Activated CD4-positive, alpha-beta T cell treated with anti-CD3 and anti-CD28 coated beads for 36 hours (primary cell): Measurements from ENCODE around the gene ROBO2. TPM values are rescaled to one million over a fixed set of nuclear protein-coding genes. Genes with fewer than 3 reads are reported as not detected.

Source experiments
- ATAC-seq: fragments of 200-7000 bp; cut with Tn5 transposase; one replicate; pipeline ENCODE4 v1.10.0; 2021; ENCODE audit warnings: mild to moderate bottlenecking, moderate library complexity
- CTCF ChIA-PET: fragments of 350-600 bp; sonication (Branson Sonifier 250); formaldehyde crosslinking; loops from one replicate; lab custom pipeline; 2021; ENCODE audit warnings: antibody characterized with exemption; lab: Charles Lee
- POLR2A ChIA-PET: fragments of 350-600 bp; sonication (Branson Sonifier 250); formaldehyde crosslinking; loops from one replicate; lab custom pipeline; 2021; ENCODE audit warnings: antibody characterized with exemption, inconsistent platforms; lab: Charles Lee
- DNase-seq: peaks from one replicate; pipeline ENCODE4 v3.0.0-alpha.2; 2020
- H3K27ac Mint-ChIP-seq: one replicate; pipeline ENCODE4 v1.8.0; 2021; ENCODE audit warnings: mixed read lengths
- H3K27me3 Mint-ChIP-seq: one replicate; pipeline ENCODE4 v1.8.0; 2021; ENCODE audit warnings: mixed read lengths
- H3K36me3 Mint-ChIP-seq: one replicate; pipeline ENCODE4 v1.8.0; 2021; ENCODE audit warnings: low read depth, mixed read lengths
- H3K4me1 Mint-ChIP-seq: one replicate; pipeline ENCODE4 v1.8.0; 2021; ENCODE audit warnings: mixed read lengths
- H3K4me3 Mint-ChIP-seq: one replicate; pipeline ENCODE4 v1.8.0; 2021; ENCODE audit warnings: mild to moderate bottlenecking, moderate library complexity, mixed read lengths
- H3K9me3 Mint-ChIP-seq: one replicate; pipeline ENCODE4 v1.8.0; 2021; ENCODE audit warnings: low read depth, mixed read lengths
- intact Hi-C, 2 experiments: fragments of 100-400 bp; cut with DNase I in 1 of 2; cut with micrococcal nuclease in 1 of 2; formaldehyde crosslinking; loops; one replicate each; pipeline versions ENCODE4 v1.14.2 to v1.15.1; 2022 to 2024; cut with DNase I, micrococcal nuclease
- total RNA-seq, 2 experiments: library from RNA; stranded (reverse); gene quantifications; one replicate each; pipeline ENCODE4 v1.2.3, GENCODE V29; 2021

The ROBO2 gene
- total RNA-seq, 2 experiments from 2014 or later: not detected

- intact Hi-C loops: no loop called here
- H3K9me3 Mint-ChIP-seq: peaks cover 8% of the 10 kb centered on the region
- H3K27ac Mint-ChIP-seq: no peak overlapping the region
- ChIA-PET POLR2A (no interaction called here), CTCF (no interaction called here)
- H3K4me3 Mint-ChIP-seq: no peak overlapping the region
- ATAC-seq: no peak
- H3K4me1 Mint-ChIP-seq: no peaks in the 10 kb centered on the region
- no peaks in the 10 kb centered on the region for H3K27me3 Mint-ChIP-seq
- DNase-seq: no peak
- H3K36me3 Mint-ChIP-seq: no peaks in the 10 kb centered on the region
Measured at GRCh38 chr3:77667901-77668300, 628.0 kb downstream of the ROBO2 start.

- CTCF ChIA-PET: no interaction called here
- Mint-ChIP-seq H3K9me3 (peaks cover 5% of the 10 kb centered on the region), H3K4me3 (no peak overlapping the region), H3K4me1 (no peaks in the 10 kb centered on the region), H3K27ac (no peak overlapping the region), H3K27me3 (no peaks in the 10 kb centered on the region), H3K36me3 (no peaks in the 10 kb centered on the region)
- intact Hi-C loops: no loop called here
- ATAC-seq: no peak
- POLR2A ChIA-PET: no interaction called here
- no peak for DNase-seq
Measured at GRCh38 chr3:77668376-77668775, 628.5 kb downstream of the ROBO2 start.

GRCh38 chr3:77672016-77672415, 632.1 kb downstream of the ROBO2 start:
- H3K36me3 Mint-ChIP-seq: no peaks in the 10 kb centered on the region
- peaks cover 8% of the 10 kb centered on the region for H3K9me3 Mint-ChIP-seq
- POLR2A ChIA-PET: no interaction called here
- H3K4me1 Mint-ChIP-seq: no peaks in the 10 kb centered on the region
- DNase-seq (no peak), ATAC-seq (no peak)
- intact Hi-C loops: no loop called here
- no peaks in the 10 kb centered on the region for H3K27me3 Mint-ChIP-seq
- H3K27ac Mint-ChIP-seq: no peak overlapping the region
- H3K4me3 Mint-ChIP-seq: no peak overlapping the region
- CTCF ChIA-PET: no interaction called here

DNA sequence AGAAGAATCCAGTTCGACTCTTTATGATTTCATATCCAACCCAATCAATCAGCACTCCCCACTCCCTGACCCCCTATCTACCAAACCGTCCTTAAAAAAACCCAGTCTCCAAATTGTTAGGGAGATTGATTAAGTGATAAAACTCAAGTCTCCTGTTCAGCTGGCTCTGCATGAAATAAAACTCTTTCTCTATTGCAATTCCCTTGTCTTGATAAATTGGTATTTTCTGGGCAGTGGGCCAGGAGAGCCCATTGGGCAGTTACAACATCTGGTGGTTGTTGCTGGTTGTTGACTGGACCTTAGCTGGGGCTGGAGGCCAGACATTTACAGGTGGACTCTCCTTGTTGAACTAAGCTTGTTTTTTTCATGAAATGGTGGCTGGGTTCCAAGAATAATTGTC, 642.3 kb downstream of the ROBO2 start:
- DNase-seq: no peak
- ATAC-seq: no peak
- Mint-ChIP-seq H3K36me3 (no peaks in the 10 kb centered on the region), H3K9me3 (peaks cover 17% of the 10 kb centered on the region), H3K27me3 (no peaks in the 10 kb centered on the region), H3K27ac (no peak overlapping the region), H3K4me1 (no peaks in the 10 kb centered on the region), H3K4me3 (no peak overlapping the region)
- POLR2A ChIA-PET: no interaction called here
- intact Hi-C loops: no loop called here
- CTCF ChIA-PET: interaction anchor here (0.8 kb wide), 1 partner anchor 531 kb away, joined by 3 read pairs; no protein-coding TSS in a partner anchor

DNA sequence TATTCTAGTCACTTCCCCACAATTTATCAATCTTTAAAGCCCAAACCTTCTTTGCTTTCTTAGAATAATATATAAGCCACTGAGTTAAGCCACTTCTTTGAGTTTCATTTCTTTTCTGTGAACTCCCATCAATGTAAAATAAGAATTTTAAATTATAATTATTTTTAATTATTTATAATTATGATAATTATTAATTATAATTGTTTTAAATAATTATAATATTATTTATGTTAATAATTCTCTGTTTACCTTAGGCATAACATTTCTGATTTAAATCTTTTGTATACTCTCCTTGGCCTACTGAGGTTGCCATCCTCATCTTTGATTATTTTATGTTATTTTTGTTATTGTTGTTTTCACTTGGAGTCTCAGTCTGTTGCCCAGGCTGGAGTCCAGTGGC, 644.2 kb downstream of the ROBO2 start:
- Mint-ChIP-seq H3K9me3 (peaks cover 19% of the 10 kb centered on the region), H3K4me1 (no peaks in the 10 kb centered on the region), H3K27me3 (no peaks in the 10 kb centered on the region), H3K36me3 (no peaks in the 10 kb centered on the region), H3K27ac (no peak overlapping the region), H3K4me3 (no peak overlapping the region)
- intact Hi-C loops: no loop called here
- ChIA-PET CTCF (no interaction called here), POLR2A (no interaction called here)
- DNase-seq (no peak), ATAC-seq (no peak)

GRCh38 chr3:77685713-77686112, 645.8 kb downstream of the ROBO2 start:
- no peak for DNase-seq
- intact Hi-C loops: no loop called here
- Mint-ChIP-seq H3K9me3 (peaks cover 19% of the 10 kb centered on the region), H3K27me3 (no peaks in the 10 kb centered on the region), H3K36me3 (no peaks in the 10 kb centered on the region), H3K4me1 (no peaks in the 10 kb centered on the region), H3K4me3 (no peak overlapping the region), H3K27ac (no peak overlapping the region)
- ChIA-PET POLR2A (no interaction called here), CTCF (interaction anchor here (0.7 kb wide), 1 partner anchor 975 kb away, joined by 3 read pairs; no protein-coding TSS in a partner anchor)
- ATAC-seq: no peak

DNA sequence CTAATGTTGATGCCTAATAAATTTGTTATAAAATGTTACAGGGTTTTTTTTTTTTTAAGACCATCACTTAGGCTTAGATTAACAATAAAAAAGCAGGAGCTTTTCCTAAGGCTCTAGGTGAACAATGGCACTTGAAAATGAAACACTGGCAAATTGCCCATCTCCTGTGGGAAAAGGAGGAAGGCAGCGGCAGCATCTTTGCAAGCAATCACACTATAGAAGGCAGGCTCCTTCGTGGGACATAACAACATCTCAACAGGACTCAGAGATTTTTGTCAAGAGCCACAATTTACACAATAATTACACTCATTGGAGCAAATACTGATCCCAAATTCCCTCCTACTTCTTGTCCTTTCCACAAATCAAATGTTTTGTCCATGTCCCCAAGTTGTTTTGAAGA, 646.7 kb downstream of the ROBO2 start:
- POLR2A ChIA-PET: no interaction called here
- intact Hi-C loops: no loop called here
- H3K4me1 Mint-ChIP-seq: no peaks in the 10 kb centered on the region
- CTCF ChIA-PET: interaction anchor here (0.7 to 1.0 kb wide), 2 partner anchors 149 to 974 kb away, joined by 3 read pairs; no protein-coding TSS in a partner anchor
- no peaks in the 10 kb centered on the region for H3K36me3 Mint-ChIP-seq
- no peaks in the 10 kb centered on the region for H3K27me3 Mint-ChIP-seq
- H3K9me3 Mint-ChIP-seq: peaks cover 19% of the 10 kb centered on the region
- no peak overlapping the region for H3K4me3 Mint-ChIP-seq
- no peak overlapping the region for H3K27ac Mint-ChIP-seq
- ATAC-seq (no peak), DNase-seq (no peak)

- Mint-ChIP-seq H3K4me3 (no peak overlapping the region), H3K27ac (no peak overlapping the region), H3K27me3 (no peaks in the 10 kb centered on the region), H3K4me1 (no peaks in the 10 kb centered on the region), H3K36me3 (no peaks in the 10 kb centered on the region), H3K9me3 (peaks cover 15% of the 10 kb centered on the region)
- ATAC-seq (no peak), DNase-seq (no peak)
- intact Hi-C loops: no loop called here
- CTCF ChIA-PET: interaction anchor here (1.0 kb wide), 1 partner anchor 148 kb away, joined by 3 read pairs; no protein-coding TSS in a partner anchor
- POLR2A ChIA-PET: no interaction called here
Measured at GRCh38 chr3:77687545-77687944, 647.6 kb downstream of the ROBO2 start.

DNA sequence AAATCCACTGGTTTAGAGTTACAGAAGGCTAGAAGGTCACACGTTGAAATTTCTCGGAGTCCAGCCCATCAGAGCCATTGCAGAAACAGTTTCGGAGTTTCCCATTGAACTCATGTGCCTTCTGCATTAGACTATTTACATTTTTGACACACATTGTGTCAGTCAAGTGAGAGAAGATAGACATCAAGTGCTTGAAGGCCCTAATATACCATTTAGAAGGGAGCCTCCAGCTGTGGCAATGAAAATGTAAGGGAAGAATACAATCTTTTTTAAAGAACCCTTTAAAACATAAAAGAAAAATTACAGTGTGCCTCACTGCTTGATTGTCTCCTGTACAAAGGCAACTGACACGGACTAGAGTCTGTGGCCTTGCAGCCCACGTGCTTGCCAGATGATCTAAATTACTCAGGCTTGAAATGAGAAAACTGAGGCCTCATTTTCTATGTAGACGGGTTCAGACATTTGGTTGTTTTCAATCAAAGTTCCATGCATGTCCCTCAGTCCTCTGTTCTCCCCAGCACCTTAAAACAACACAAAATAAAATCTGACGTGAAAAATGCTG, 650.5 kb downstream of the ROBO2 start:
- no peak overlapping the region for H3K4me3 Mint-ChIP-seq
- intact Hi-C loops: no loop called here
- H3K36me3 Mint-ChIP-seq: no peaks in the 10 kb centered on the region
- CTCF ChIA-PET: no interaction called here
- H3K27me3 Mint-ChIP-seq: no peaks in the 10 kb centered on the region
- peaks cover 19% of the 10 kb centered on the region for H3K9me3 Mint-ChIP-seq
- no peak overlapping the region for H3K27ac Mint-ChIP-seq
- DNase-seq (no peak), ATAC-seq (no peak)
- POLR2A ChIA-PET: no interaction called here
- no peaks in the 10 kb centered on the region for H3K4me1 Mint-ChIP-seq

DNA sequence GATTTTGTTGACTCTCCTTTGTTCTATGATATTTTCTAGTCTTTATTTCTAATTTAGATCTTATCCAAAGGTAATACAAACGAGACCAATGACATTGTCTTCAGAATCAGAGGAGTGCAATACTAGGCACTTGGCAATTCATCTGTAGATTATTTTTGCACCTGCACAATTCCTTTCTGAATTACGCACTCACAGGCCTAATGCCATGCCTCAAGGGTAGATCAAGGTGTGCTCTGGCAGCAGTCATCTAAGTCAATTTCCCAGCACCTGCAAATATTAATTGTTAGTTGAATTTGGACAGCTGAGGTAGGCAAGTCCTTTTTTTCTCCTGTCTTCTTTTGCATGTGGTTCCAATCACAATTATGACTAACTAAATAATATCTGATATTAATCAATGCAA, 653.2 kb downstream of the ROBO2 start:
- H3K4me3 Mint-ChIP-seq: no peak overlapping the region
- intact Hi-C loops: no loop called here
- POLR2A ChIA-PET: no interaction called here
- H3K9me3 Mint-ChIP-seq: peaks cover 25% of the 10 kb centered on the region
- no peaks in the 10 kb centered on the region for H3K4me1 Mint-ChIP-seq
- no peak for ATAC-seq
- H3K27ac Mint-ChIP-seq: no peak overlapping the region
- no peak for DNase-seq
- H3K36me3 Mint-ChIP-seq: no peaks in the 10 kb centered on the region
- no peaks in the 10 kb centered on the region for H3K27me3 Mint-ChIP-seq
- CTCF ChIA-PET: no interaction called here

DNA sequence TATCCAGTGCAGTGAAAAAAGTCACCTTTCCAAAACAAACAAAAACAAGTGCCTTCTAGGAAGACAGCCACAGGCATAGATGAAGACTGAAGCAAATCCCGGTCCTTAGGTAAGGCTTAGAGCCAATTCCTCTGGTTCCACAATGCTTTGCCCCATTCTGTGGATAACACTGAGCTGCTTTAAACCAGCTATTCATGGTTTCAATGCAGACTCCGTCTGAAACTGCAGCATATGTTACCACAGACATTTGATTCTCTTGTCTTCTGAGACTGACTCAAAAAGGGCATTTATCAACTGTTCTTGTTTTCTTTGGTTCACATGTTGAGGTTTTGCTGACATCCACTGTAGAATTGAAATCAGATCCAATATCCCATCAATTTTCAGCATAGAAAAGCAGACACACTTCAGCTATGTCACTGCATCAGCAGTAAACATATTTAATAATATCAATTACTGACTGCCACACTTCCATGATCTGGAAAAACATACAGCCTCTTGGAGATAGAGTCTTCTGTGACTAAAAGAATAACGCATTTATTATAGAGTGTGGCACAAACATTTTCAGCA, 659.3 kb downstream of the ROBO2 start:
- Mint-ChIP-seq H3K36me3 (no peaks in the 10 kb centered on the region), H3K27me3 (no peaks in the 10 kb centered on the region), H3K4me3 (no peak overlapping the region), H3K27ac (no peak overlapping the region), H3K4me1 (no peaks in the 10 kb centered on the region), H3K9me3 (peaks cover 14% of the 10 kb centered on the region)
- ATAC-seq (no peak), DNase-seq (no peak)
- POLR2A ChIA-PET: no interaction called here
- CTCF ChIA-PET: no interaction called here
- intact Hi-C loops: no loop called here
